Epithelial cell of umbilical artery (primary cell): ENCODE data around the gene EIF2B4. TPM values are rescaled to one million over a fixed set of nuclear protein-coding genes. Genes with fewer than 3 reads are reported as not detected.

ENCODE experiments used
- total RNA-seq: library from RNA; depleted of rRNA; stranded (reverse); fragments of >200 nt; gene quantifications from 2 replicates; pipeline ENCODE4 v1.2.3, GENCODE V29; 2014

Gene EIF2B4
- total RNA-seq: 29.6 and 35.9 TPM in 2 replicates

GRCh38 chr2:27370026-27370815 lies at the start of gene EIF2B4, which contains the start of gene SNX17:
TSS of gene EIF2B4 (minus strand) at chr2:27370338. CDS start at chr2:27370314, 24 bp downstream.
TSS of gene SNX17 (plus strand) at chr2:27370616. CDS start at chr2:27370744, 128 bp downstream.

DNA sequence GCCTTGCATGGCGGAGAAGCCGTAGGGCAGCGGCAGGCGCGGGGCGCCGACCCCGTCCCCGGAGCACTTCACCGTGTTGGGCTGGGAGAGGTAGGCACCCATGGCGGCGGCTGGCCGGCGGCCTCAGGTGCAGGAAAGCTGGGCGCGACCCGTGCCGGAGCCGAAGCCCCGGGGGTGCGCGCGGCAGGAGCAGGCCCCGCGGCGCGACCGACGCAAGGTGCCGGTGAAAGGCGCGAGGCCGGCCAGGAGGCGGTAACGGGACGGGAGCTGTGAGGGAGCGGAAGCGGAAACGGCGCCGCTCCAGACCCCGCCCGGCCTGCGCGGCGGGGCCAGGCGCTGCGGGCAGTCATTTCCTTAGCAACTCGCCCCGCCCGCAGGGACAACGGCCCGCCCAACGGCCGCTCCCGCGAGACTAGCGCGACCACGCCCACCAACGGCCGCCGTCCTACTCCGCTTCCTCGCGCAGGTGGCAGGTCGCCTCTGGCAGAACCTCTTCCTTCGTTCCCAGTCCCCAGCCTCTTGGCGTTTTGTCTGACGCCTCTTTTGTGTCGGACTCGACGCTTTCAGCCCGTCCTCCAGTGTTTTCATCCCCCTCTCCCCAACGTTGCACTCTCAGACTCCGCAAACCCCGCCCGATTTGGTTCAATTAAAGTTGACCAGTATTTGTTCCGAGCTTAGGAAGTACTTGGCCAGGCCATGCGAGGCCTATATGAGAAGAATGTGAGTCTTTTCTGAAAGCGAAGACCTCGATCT lies 39.4 kb upstream of the EIF2B4 start, which contains the start of gene PPM1G:
PPM1G (minus strand) TSS at position 271 of the 753 bp plus-strand sequence; CDS start at position 102, 169 bp downstream.

GRCh38 chr2:27380626-27381545 lies 10.7 kb upstream of the EIF2B4 start, which contains the start of gene ZNF513:
TSS of gene ZNF513 (minus strand) at chr2:27380734. CDS start at chr2:27380526, 208 bp downstream.

DNA sequence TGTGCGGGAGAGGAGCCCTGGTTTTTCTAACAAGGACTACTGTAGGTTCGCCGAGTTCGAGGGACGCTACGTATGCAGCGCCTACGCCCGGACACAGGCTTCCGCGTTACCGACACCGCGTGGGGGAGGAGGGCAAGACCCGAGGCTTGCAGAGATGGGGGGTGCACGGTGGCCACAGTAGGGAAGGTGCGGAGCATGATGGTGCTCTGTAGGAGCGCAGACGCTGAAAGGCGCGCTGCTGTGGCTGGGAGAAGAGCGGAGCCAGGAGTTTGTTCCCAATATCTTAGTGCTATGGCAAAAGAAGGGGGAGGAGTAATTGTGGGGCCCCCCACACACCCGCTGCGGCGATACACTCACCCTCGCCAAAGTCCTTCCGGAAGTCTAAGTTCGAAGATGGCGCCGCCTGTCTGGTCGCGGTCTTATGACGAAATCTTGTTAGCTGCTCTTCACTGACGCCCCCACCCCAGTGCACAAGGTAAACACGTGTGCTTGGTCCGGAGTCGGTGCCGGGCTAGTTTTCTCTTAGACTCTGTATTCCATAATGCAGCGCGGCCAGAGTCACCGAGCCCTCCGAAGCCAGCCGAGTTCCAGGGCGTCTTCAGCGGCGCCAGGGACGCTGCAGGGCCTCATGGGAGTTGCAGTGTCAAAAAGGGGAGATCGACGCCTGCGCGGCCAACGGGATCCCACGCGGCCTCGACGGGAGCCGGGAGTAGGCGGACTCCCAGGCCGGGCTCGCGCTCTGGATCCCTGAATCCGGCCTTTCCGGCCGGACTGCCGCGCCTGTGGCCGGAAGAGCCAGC lies 13.6 kb downstream of the EIF2B4 start, which contains the start of gene GTF3C2:
GTF3C2 (minus strand) TSS at position 383 of the 800 bp plus-strand sequence. CDS start 13,210 bp downstream, outside the sequence.

GRCh38 chr2:27322766-27323595 lies 47.2 kb downstream of the EIF2B4 start, which contains the start of gene MPV17:
TSS of gene MPV17 (minus strand) at chr2:27323097. CDS start at chr2:27322517, 580 bp downstream.

Other genes starting within 250 kb of the EIF2B4 start
- gene ABHD1, start 246.5 kb downstream of the EIF2B4 start, total RNA-seq: not detected in 2 replicates
- gene PREB, start 235.7 kb downstream of the EIF2B4 start, total RNA-seq: 44.2 and 44.5 TPM in 2 replicates
- gene PRR30, start 230.9 kb downstream of the EIF2B4 start, total RNA-seq: not detected in 2 replicates
- not detected in 2 replicates for gene TCF23, start 221.3 kb downstream of the EIF2B4 start, total RNA-seq
- gene ATRAID, start 158.3 kb downstream of the EIF2B4 start, total RNA-seq: 137 and 156 TPM in 2 replicates
- 35.4 and 43.8 TPM in 2 replicates for gene SLC5A6, start 158.1 kb downstream of the EIF2B4 start, total RNA-seq
- 27.2 and 31.5 TPM in 2 replicates for gene CAD, start 153.0 kb downstream of the EIF2B4 start, total RNA-seq
- gene SLC30A3, start 107.3 kb downstream of the EIF2B4 start, total RNA-seq: 0.32 TPM in 1 of 2 replicates, not detected in the other
- gene DNAJC5G, start 94.9 kb downstream of the EIF2B4 start, total RNA-seq: not detected in 2 replicates
- gene TRIM54, start 87.9 kb downstream of the EIF2B4 start, total RNA-seq: under 0.01 TPM in 1 of 2 replicates, not detected in the other
- 0.46 TPM in 1 of 2 replicates, not detected in the other for gene UCN, start 61.9 kb downstream of the EIF2B4 start, total RNA-seq
- 37.7 and 61.9 TPM in 2 replicates for gene MPV17, start 47.2 kb downstream of the EIF2B4 start, total RNA-seq
- 20.4 and 27.3 TPM in 2 replicates for gene GTF3C2, start 13.6 kb downstream of the EIF2B4 start, total RNA-seq
- gene SNX17, start 278 bp upstream of the EIF2B4 start, total RNA-seq: 136 and 162 TPM in 2 replicates
- gene ZNF513, start 10.4 kb upstream of the EIF2B4 start, total RNA-seq: 5.8 and 7.8 TPM in 2 replicates
- gene PPM1G, start 39.3 kb upstream of the EIF2B4 start, total RNA-seq: 131 and 148 TPM in 2 replicates
- 104 and 129 TPM in 2 replicates for gene NRBP1, start 58.3 kb upstream of the EIF2B4 start, total RNA-seq
- not detected in 2 replicates for gene KRTCAP3, start 72.0 kb upstream of the EIF2B4 start, total RNA-seq
- 19.8 and 28.6 TPM in 2 replicates for gene IFT172, start 119.4 kb upstream of the EIF2B4 start, total RNA-seq
- gene FNDC4, start 124.9 kb upstream of the EIF2B4 start, total RNA-seq: 19.5 and 36.1 TPM in 2 replicates
- gene GCKR, start 126.5 kb upstream of the EIF2B4 start, total RNA-seq: 3.2 and 8.8 TPM in 2 replicates
- 26.6 and 67.0 TPM in 2 replicates for gene ZNF512, start 212.7 kb upstream of the EIF2B4 start, total RNA-seq